ENCODE measurements around the gene FOXO3. TPM values are rescaled to one million over a fixed set of nuclear protein-coding genes. Genes with fewer than 3 reads are reported as not detected.

Gene FOXO3
- total RNA-seq, 2 experiments from 2014 or later = 3.1 to 3.6 TPM

- intact Hi-C loops (cut with micrococcal nuclease) = no loop called here
- CTCF ChIA-PET = no interaction called here
- H3K9me3 Mint-ChIP-seq = peaks cover 3% of the 10 kb centered on the region
- no peak for DNase-seq
- peaks cover 29% of the 10 kb centered on the region for H3K4me1 Mint-ChIP-seq (ENCODE audit: low read depth)
- H3K27me3 Mint-ChIP-seq (ENCODE audit: low read depth) = no peaks in the 10 kb centered on the region
- peaks cover 1% of the 10 kb centered on the region for H3K36me3 Mint-ChIP-seq (ENCODE audit: low read depth)
- no peak overlapping the region for H3K27ac Mint-ChIP-seq
- no peak overlapping the region for H3K4me3 Mint-ChIP-seq
Observed at GRCh38 chr6:108610957-108611586, 50.4 kb downstream of the FOXO3 start.

- Mint-ChIP-seq H3K9me3 (peaks cover 3% of the 10 kb centered on the region), H3K27me3 (ENCODE audit: low read depth) (no peaks in the 10 kb centered on the region), H3K4me1 (ENCODE audit: low read depth) (peaks cover 31% of the 10 kb centered on the region), H3K36me3 (ENCODE audit: low read depth) (peaks cover 1% of the 10 kb centered on the region), H3K4me3 (no peak overlapping the region), H3K27ac (no peak overlapping the region)
- no peak for DNase-seq
- intact Hi-C loops (cut with micrococcal nuclease) = no loop called here
- CTCF ChIA-PET = no interaction called here
Observed at GRCh38 chr6:108612852-108613251, 52.1 kb downstream of the FOXO3 start.

- no peaks in the 10 kb centered on the region for H3K27me3 Mint-ChIP-seq (ENCODE audit: low read depth)
- peaks cover 34% of the 10 kb centered on the region for H3K4me1 Mint-ChIP-seq (ENCODE audit: low read depth)
- H3K36me3 Mint-ChIP-seq (ENCODE audit: low read depth) = peaks cover 1% of the 10 kb centered on the region
- H3K27ac Mint-ChIP-seq = no peak overlapping the region
- intact Hi-C loops (cut with micrococcal nuclease) = no loop called here
- DNase-seq = no peak
- peaks cover 3% of the 10 kb centered on the region for H3K9me3 Mint-ChIP-seq
- CTCF ChIA-PET = no interaction called here
- no peak overlapping the region for H3K4me3 Mint-ChIP-seq
Observed at GRCh38 chr6:108616544-108616943, 55.8 kb downstream of the FOXO3 start.

GRCh38 chr6:108616973-108617372 is 56.3 kb downstream of the FOXO3 start:
- Mint-ChIP-seq H3K9me3 (peaks cover 3% of the 10 kb centered on the region), H3K36me3 (ENCODE audit: low read depth) (peaks cover under 1% of the 10 kb centered on the region), H3K27me3 (ENCODE audit: low read depth) (no peaks in the 10 kb centered on the region), H3K4me3 (no peak overlapping the region), H3K4me1 (ENCODE audit: low read depth) (peaks cover 35% of the 10 kb centered on the region), H3K27ac (no peak overlapping the region)
- intact Hi-C loops (cut with micrococcal nuclease) = no loop called here
- CTCF ChIA-PET = no interaction called here
- DNase-seq = no peak

GRCh38 chr6:108618623-108619152 is 58.0 kb downstream of the FOXO3 start:
- H3K27ac Mint-ChIP-seq = no peak overlapping the region
- peaks cover 45% of the 10 kb centered on the region for H3K4me1 Mint-ChIP-seq (ENCODE audit: low read depth)
- intact Hi-C loops (cut with micrococcal nuclease) = no loop called here
- DNase-seq = no peak
- H3K4me3 Mint-ChIP-seq = no peak overlapping the region
- CTCF ChIA-PET = no interaction called here
- H3K27me3 Mint-ChIP-seq (ENCODE audit: low read depth) = no peaks in the 10 kb centered on the region
- H3K9me3 Mint-ChIP-seq = no peaks in the 10 kb centered on the region
- H3K36me3 Mint-ChIP-seq (ENCODE audit: low read depth) = no peaks in the 10 kb centered on the region

GRCh38 chr6:108619431-108620197 is 58.9 kb downstream of the FOXO3 start:
- no peak overlapping the region for H3K4me3 Mint-ChIP-seq
- no peaks in the 10 kb centered on the region for H3K36me3 Mint-ChIP-seq (ENCODE audit: low read depth)
- no peak for DNase-seq
- intact Hi-C loops (cut with micrococcal nuclease) = no loop called here
- no peaks in the 10 kb centered on the region for H3K9me3 Mint-ChIP-seq
- no peaks in the 10 kb centered on the region for H3K27me3 Mint-ChIP-seq (ENCODE audit: low read depth)
- peaks cover 44% of the 10 kb centered on the region for H3K4me1 Mint-ChIP-seq (ENCODE audit: low read depth)
- CTCF ChIA-PET = no interaction called here
- H3K27ac Mint-ChIP-seq = no peak overlapping the region

DNA sequence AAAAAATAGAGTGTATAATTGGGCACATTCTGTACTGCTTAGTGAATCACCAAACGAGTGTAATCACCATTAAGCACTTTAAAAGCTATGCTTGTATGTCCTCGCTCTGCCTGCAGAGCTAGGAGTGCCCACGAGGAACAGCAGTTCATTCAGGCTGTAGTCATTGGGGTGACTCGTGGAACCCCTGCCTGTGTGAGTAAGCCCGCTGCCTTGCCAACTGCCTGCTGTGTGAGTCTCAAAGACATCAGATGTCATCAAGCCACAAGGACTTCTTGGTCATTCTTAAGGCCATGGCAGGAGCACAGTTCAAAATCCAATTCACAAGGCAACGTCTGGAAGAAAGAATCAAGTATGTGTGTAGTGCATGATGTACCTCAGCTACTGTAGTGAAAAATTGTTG is 60.4 kb downstream of the FOXO3 start:
- Mint-ChIP-seq H3K9me3 (no peaks in the 10 kb centered on the region), H3K27me3 (ENCODE audit: low read depth) (no peaks in the 10 kb centered on the region), H3K36me3 (ENCODE audit: low read depth) (no peaks in the 10 kb centered on the region), H3K4me1 (ENCODE audit: low read depth) (peaks cover 42% of the 10 kb centered on the region), H3K27ac (no peak overlapping the region), H3K4me3 (no peak overlapping the region)
- CTCF ChIA-PET = interaction anchor here (0.6 kb wide), 2 partner anchors 292 to 414 kb away, joined by 4 to 5 read pairs; no protein-coding TSS in a partner anchor
- peak; percentile 31 for DNase-seq
- intact Hi-C loops (cut with micrococcal nuclease) = no loop called here

DNA sequence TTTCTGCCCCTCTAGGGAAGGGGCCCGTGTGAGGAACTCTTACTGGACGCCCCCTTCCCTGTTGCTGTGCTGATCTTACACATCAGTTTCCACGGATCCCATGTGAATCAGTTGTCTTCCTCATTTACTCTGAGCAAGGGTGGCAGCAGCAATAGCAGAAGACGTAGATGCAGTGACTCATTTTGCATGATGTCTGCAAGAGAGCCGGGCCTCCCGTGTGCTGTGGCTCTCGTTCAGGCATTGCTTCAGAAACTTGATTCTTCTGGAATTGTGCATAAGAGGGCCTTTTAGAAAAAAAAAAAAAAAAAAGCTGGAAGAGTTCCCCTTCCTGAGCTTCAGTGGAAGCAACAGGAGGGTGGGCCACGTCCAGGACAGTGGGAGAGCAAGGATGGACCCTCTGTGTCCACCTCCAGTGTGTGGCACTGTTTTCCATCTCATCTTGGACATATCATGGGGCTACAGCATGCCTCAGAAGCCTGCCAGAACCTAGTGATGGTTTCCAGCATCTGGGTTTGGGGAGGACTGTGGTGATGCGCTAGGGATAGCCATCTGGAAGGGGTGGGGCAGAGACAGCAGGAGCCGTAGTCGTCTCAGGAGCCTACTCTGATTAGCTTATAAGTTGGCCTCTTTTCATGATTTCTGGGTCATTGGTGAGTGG is 62.1 kb downstream of the FOXO3 start:
- no peak for DNase-seq
- Mint-ChIP-seq H3K4me1 (ENCODE audit: low read depth) (peaks cover 47% of the 10 kb centered on the region), H3K27me3 (ENCODE audit: low read depth) (no peaks in the 10 kb centered on the region), H3K9me3 (no peaks in the 10 kb centered on the region), H3K36me3 (ENCODE audit: low read depth) (no peaks in the 10 kb centered on the region), H3K27ac (no peak overlapping the region), H3K4me3 (no peak overlapping the region)
- CTCF ChIA-PET = no interaction called here
- intact Hi-C loops (cut with micrococcal nuclease) = no loop called here

DNA sequence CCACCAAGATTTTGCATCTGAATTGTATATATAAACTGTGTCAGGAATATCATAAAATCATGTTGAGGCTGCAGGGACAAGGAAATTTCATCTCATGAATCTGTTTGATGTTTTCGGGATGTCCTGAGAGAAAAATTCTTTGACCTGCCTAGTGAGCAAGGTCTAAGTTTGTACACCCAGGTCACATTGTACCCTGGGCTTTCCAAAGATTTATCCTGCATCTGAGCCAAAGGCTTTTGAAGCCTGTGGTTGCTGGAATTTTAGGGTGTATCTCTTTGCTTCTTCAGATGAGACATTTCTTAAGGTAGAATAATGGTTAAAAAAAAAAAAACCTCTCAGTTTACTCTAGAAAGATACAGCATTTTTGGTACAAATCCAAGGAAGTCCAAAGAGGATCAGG is 63.3 kb downstream of the FOXO3 start:
- no peaks in the 10 kb centered on the region for H3K9me3 Mint-ChIP-seq
- H3K4me3 Mint-ChIP-seq = no peak overlapping the region
- CTCF ChIA-PET = no interaction called here

DNA sequence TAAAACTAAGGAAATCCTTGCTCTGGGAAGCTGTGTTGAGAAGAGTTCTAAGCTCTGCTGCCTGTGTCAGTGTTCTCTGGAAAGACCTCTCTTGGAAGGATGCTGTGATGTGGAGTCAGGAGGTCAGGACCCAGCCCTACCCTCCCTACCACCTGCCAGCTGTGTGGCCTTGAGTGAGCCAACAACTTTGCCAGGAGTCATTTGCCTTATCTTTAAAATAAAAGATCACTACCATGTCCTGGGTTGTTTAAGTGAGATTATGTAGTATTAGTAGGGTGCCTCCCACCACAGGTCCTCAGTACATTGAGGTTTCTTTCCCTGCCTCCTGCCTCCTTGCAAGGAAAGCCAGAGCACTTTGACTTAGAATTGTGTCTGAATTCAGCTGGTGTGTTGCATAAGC is 64.9 kb downstream of the FOXO3 start:
- peaks cover 46% of the 10 kb centered on the region for H3K4me1 Mint-ChIP-seq (ENCODE audit: low read depth)
- H3K9me3 Mint-ChIP-seq = no peaks in the 10 kb centered on the region
- H3K36me3 Mint-ChIP-seq (ENCODE audit: low read depth) = no peaks in the 10 kb centered on the region
- H3K27ac Mint-ChIP-seq = no peak overlapping the region
- CTCF ChIA-PET = no interaction called here
- DNase-seq = no peak
- intact Hi-C loops (cut with micrococcal nuclease) = no loop called here
- H3K27me3 Mint-ChIP-seq (ENCODE audit: low read depth) = no peaks in the 10 kb centered on the region
- no peak overlapping the region for H3K4me3 Mint-ChIP-seq

More for the DNA sequence above, 63.3 kb downstream of the FOXO3 start:
- Mint-ChIP-seq H3K4me1 (ENCODE audit: low read depth) (peaks cover 45% of the 10 kb centered on the region), H3K36me3 (ENCODE audit: low read depth) (no peaks in the 10 kb centered on the region), H3K27me3 (ENCODE audit: low read depth) (no peaks in the 10 kb centered on the region), H3K27ac (no peak overlapping the region)
- no peak for DNase-seq
- intact Hi-C loops (cut with micrococcal nuclease) = no loop called here

DNA sequence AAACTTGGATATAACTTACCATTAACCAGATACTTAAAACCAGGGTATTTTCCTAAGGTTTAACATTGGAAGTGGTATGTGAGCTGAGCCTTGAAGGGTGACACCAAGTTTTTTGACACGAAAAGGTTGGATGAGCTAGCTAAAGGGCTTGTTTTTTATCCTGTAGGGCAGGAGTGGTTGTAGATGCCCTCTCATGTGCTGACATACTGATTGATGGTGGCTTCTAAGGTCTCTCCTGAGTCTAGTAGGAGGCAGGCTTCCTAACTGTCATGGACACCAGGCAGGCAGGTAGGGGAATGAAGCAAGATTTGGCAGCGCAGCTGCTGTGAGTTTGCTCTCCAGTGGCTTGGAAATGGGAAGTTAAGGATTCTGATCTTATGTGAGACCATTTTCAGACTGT is 66.1 kb downstream of the FOXO3 start:
- CTCF ChIA-PET = no interaction called here
- H3K4me3 Mint-ChIP-seq = no peak overlapping the region
- peaks cover 50% of the 10 kb centered on the region for H3K4me1 Mint-ChIP-seq (ENCODE audit: low read depth)

GRCh38 chr6:108627692-108628550 is 67.2 kb downstream of the FOXO3 start:
- Mint-ChIP-seq H3K4me1 (ENCODE audit: low read depth) (peaks cover 45% of the 10 kb centered on the region), H3K27me3 (ENCODE audit: low read depth) (no peaks in the 10 kb centered on the region), H3K4me3 (no peak overlapping the region), H3K9me3 (no peaks in the 10 kb centered on the region), H3K36me3 (ENCODE audit: low read depth) (no peaks in the 10 kb centered on the region), H3K27ac (no peak overlapping the region)
- CTCF ChIA-PET = interaction anchor here (0.6 kb wide), 1 partner anchor 60 kb away, joined by 3 read pairs; no protein-coding TSS in a partner anchor
- DNase-seq = peak; percentile 21
- intact Hi-C loops (cut with micrococcal nuclease) = no loop called here

More for the DNA sequence above, 66.1 kb downstream of the FOXO3 start:
- intact Hi-C loops (cut with micrococcal nuclease) = no loop called here
- no peaks in the 10 kb centered on the region for H3K36me3 Mint-ChIP-seq (ENCODE audit: low read depth)
- H3K9me3 Mint-ChIP-seq = no peaks in the 10 kb centered on the region
- no peak overlapping the region for H3K27ac Mint-ChIP-seq
- no peak for DNase-seq
- H3K27me3 Mint-ChIP-seq (ENCODE audit: low read depth) = no peaks in the 10 kb centered on the region
